Measurements from ENCODE around the gene LSM2.
"Not testable (repeated sequence)": the region's sequence is repeated elsewhere in the genome, so short reads cannot be mapped to it uniquely, and the experiment has no call there.

LSM2 gene

GRCh38 chr6:31827286-31828079, 20.7 kb upstream of the LSM2 start, which contains the start of gene HSPA1B:
Gene HSPA1B (plus strand): TSS chr6:31827738. CDS start chr6:31827951, 213 bp downstream.
- DNase-seq = peak; percentile 97 to 98

- no peak for DNase-seq
Observed at GRCh38 chr6:31826793-31827285, 20.1 kb upstream of the LSM2 start.

- DNase-seq = no peak
Observed at GRCh38 chr6:31825553-31825952, 18.8 kb upstream of the LSM2 start.

- peak in 1 of 2 donors; percentile 39 for DNase-seq
Observed at GRCh38 chr6:31823592-31824196, 16.9 kb upstream of the LSM2 start.

GRCh38 chr6:31822036-31822821, 15.5 kb upstream of the LSM2 start:
- peak; percentile 83 to 85 for DNase-seq

GRCh38 chr6:31821301-31822035, 14.7 kb upstream of the LSM2 start:
- DNase-seq = peak; percentile 65 to 74

- not testable (repeated sequence) for DNase-seq
Observed at GRCh38 chr6:31820399-31820798, 13.6 kb upstream of the LSM2 start.

GRCh38 chr6:31819871-31820299, 13.1 kb upstream of the LSM2 start:
- DNase-seq = no peak

GRCh38 chr6:31817929-31818511, 11.3 kb upstream of the LSM2 start:
- DNase-seq = not testable (repeated sequence)

- peak in 1 of 2 donors; percentile 56 for DNase-seq
Observed at GRCh38 chr6:31817133-31817928, 10.6 kb upstream of the LSM2 start.

GRCh38 chr6:31815025-31815838, 8.5 kb upstream of the LSM2 start, which contains the start of the genes HSPA1A and HSPA1L:
Gene HSPA1A (plus strand): TSS chr6:31815543. CDS start chr6:31815757, 214 bp downstream.
Gene HSPA1L (minus strand): TSS chr6:31815283. CDS start chr6:31811972, 3,311 bp downstream.
- DNase-seq = peak; percentile 94 to 95

GRCh38 chr6:31814677-31815024, 7.9 kb upstream of the LSM2 start:
- DNase-seq = peak; percentile 86 to 93

- no peak for DNase-seq
Observed at GRCh38 chr6:31813465-31813849, 6.7 kb upstream of the LSM2 start.

GRCh38 chr6:31811645-31812044, 4.9 kb upstream of the LSM2 start:
- no peak for DNase-seq

GRCh38 chr6:31808599-31808998, 1.8 kb upstream of the LSM2 start:
- not testable (repeated sequence) for DNase-seq

GRCh38 chr6:31805939-31806469, 762 bp downstream of the LSM2 start:
- DNase-seq = no peak

- not testable (repeated sequence) for DNase-seq
Observed at GRCh38 chr6:31801031-31801927, 5.5 kb downstream of the LSM2 start.

- no peak for DNase-seq
Observed at GRCh38 chr6:31799781-31800180, 7.0 kb downstream of the LSM2 start.

- no peak for DNase-seq
Observed at GRCh38 chr6:31797588-31797987, 9.2 kb downstream of the LSM2 start.
